Mucosa of descending colon (tissue), 3 donors: ENCODE results near the gene LIMK2. TPM values are rescaled to one million over a fixed set of nuclear protein-coding genes. Genes with fewer than 3 reads are reported as not detected.

ENCODE experiments used
- ATAC-seq: fragments of 200-7000 bp; cut with Tn5 transposase; one replicate; pipeline ENCODE4 v1.9.1; 2020; ENCODE audit warnings: mild to moderate bottlenecking, moderate library complexity
- DNase-seq, 3 donors: peaks; one replicate each; pipeline ENCODE4 v3.0.0-alpha.2; 2020
- H3K36me3 ChIP-seq: fragments of 200-600 bp; one replicate; pipeline ENCODE4 v1.8.0; 2021; ENCODE audit warnings: low read depth, mild to moderate bottlenecking
- H3K4me1 ChIP-seq: fragments of 200-600 bp; one replicate; pipeline ENCODE4 v1.8.0; 2021; ENCODE audit warnings: low read depth, mild to moderate bottlenecking
- H3K4me3 ChIP-seq: fragments of 200-600 bp; one replicate; pipeline ENCODE4 v1.8.0; 2021; ENCODE audit warnings: mild to moderate bottlenecking
- H3K9me3 ChIP-seq: fragments of 200-600 bp; one replicate; pipeline ENCODE4 v1.8.0; 2021; ENCODE audit warnings: mild to moderate bottlenecking
- intact Hi-C, 2 donors: fragments of 100-400 bp; cut with DNase I in 1 of 2; cut with micrococcal nuclease in 1 of 2; formaldehyde crosslinking; loops; one replicate each; pipeline versions ENCODE4 v1.11.0 to v1.11.1; 2022; cut with DNase I, micrococcal nuclease
- total RNA-seq, 3 donors: library from RNA; stranded (reverse); fragmentation: NEBNext Ultra II Directional in 2 of 3; extraction: Animal tissue kit (Norgen Biotek cat#: 25700) in 2 of 3; gene quantifications; one replicate each; pipeline versions ENCODE4 v1.2.1 to v1.2.4, GENCODE V29; 2021 to 2023
- TF ChIP-seq, protein P1 (sequence below): fragments of 200-600 bp; IDR thresholded peaks from one replicate; pipeline ENCODE4 v1.8.0; 2022; ENCODE audit warnings: antibody characterized with exemption, mild to moderate bottlenecking
- donor health status: DM: no; HTN: no; CAD: no; lungs with moderate emphysema.
- donor health status: DM: no; HTN: no; CAD: no.
- donor health status: DM: no; HTN: yes; CAD: no.

The LIMK2 gene
- total RNA-seq, 3 donors from 2014 or later, result 76.7 to 137 (median 120) TPM

DNA sequence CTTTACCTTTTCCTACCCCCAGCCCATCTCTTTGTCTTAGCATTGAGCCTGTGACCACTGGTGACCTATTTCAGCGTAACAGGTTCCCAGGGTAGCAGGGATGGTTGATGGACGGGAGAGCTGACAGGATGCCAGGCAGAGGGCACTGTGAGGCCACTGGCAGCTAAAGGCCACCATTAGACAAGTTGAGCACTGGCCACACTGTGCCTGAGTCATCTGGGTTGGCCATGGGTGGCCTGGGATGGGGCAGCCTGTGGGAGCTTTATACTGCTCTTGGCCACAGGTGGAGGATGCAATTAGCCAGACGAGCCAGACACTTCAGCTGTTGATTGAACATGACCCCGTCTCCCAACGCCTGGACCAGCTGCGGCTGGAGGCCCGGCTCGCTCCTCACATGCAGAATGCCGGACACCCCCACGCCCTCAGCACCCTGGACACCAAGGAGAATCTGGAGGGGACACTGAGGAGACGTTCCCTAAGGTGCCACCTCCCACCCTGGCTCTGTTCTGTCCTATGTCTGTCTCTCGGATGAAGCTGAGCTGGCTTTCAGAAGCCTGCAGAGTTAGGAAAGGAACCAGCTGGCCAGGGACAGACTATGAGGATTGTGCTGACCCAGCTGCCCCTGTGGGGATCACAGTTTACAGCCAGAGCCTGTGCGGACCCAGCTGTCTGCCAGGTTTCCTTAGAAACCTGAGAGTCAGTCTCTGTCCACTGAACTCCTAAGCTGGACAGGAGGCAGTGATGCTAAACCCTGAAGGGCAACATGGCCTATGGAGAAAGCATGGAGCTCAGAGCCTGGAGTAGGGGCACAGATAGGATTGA is 50.4 kb downstream of the LIMK2 start:
- DNase-seq (peak in 1 of 3 donors; percentile 21), ATAC-seq (peak; percentile 17)
- Histone ChIP-seq H3K4me1 (no peaks in the 10 kb centered on the region), H3K4me3 (no peak overlapping the region), H3K9me3 (no peaks in the 10 kb centered on the region), H3K36me3 (no peaks in the 10 kb centered on the region)
- intact Hi-C loops, result no loop called here
- TF ChIP-seq, protein P1, sequence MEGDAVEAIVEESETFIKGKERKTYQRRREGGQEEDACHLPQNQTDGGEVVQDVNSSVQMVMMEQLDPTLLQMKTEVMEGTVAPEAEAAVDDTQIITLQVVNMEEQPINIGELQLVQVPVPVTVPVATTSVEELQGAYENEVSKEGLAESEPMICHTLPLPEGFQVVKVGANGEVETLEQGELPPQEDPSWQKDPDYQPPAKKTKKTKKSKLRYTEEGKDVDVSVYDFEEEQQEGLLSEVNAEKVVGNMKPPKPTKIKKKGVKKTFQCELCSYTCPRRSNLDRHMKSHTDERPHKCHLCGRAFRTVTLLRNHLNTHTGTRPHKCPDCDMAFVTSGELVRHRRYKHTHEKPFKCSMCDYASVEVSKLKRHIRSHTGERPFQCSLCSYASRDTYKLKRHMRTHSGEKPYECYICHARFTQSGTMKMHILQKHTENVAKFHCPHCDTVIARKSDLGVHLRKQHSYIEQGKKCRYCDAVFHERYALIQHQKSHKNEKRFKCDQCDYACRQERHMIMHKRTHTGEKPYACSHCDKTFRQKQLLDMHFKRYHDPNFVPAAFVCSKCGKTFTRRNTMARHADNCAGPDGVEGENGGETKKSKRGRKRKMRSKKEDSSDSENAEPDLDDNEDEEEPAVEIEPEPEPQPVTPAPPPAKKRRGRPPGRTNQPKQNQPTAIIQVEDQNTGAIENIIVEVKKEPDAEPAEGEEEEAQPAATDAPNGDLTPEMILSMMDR, result no peak

DNA sequence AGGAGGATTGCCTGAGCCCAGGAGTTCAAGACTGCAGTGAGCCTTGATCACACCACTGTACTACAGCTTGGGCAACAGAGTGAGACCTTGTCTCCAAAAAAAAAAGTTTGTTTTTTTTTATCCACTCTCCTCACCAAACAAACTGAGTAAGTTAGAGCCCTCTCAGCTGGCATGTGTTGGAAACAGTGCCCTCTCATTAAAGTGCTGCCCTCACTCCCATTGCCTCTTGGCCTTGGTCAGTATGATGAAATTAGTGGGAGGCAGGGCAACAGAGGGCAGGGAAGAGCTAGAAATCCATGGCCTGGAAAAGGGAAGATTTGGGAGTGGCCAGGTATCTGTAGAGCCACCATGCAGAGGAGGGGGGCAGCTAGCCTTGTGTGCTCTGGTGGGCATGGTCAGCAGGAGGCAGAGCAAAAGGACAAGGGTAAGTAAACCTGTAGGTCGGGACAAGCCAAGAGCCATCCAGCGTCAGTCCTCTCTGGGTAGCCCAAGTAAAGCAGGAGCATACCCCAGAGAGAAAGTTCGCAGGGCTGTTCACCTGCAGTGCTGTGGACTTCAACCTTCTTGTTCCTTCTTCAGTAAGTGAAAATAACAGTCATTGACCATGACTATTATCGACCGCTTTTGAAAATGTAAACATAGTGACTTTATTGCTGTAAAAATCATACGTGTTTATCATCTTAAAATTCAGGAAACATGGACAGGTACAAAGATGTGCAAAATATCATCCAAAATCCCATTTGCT is 52.0 kb downstream of the LIMK2 start:
- ATAC-seq (no peak), DNase-seq (peak in 1 of 3 donors; percentile 3)
- H3K4me3 ChIP-seq, result no peak overlapping the region
- TF ChIP-seq, protein P1, result no peak
- H3K9me3 ChIP-seq, result no peaks in the 10 kb centered on the region
- intact Hi-C loops, result no loop called here
- H3K4me1 ChIP-seq, result no peaks in the 10 kb centered on the region
- H3K36me3 ChIP-seq, result no peaks in the 10 kb centered on the region

DNA sequence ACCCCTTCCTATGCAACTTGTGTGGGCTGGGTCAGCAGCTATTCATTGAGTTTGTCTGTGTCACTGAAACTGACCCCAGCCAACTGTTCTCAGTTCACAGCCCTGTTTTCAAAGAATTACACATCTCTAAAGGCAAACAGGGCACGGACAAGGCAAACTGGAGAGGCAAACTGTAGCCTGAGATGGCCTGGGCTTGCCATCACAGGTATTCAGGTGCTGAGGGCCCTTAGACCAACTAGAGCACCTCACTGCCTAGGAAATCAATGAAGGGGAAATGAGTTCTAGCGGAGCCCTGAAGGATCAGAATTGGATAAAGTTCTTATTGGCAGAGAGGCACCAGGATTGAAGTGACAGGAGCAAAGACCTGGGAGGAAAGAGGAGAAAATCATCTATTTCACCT is 56.2 kb downstream of the LIMK2 start:
- ATAC-seq (no peak), DNase-seq (peak in 1 of 3 donors; percentile 0)
- no peaks in the 10 kb centered on the region for H3K4me1 ChIP-seq
- no peaks in the 10 kb centered on the region for H3K9me3 ChIP-seq
- no peak overlapping the region for H3K4me3 ChIP-seq
- H3K36me3 ChIP-seq, result peaks cover 4% of the 10 kb centered on the region
- TF ChIP-seq, protein P1, result no peak
- intact Hi-C loops, result no loop called here

DNA sequence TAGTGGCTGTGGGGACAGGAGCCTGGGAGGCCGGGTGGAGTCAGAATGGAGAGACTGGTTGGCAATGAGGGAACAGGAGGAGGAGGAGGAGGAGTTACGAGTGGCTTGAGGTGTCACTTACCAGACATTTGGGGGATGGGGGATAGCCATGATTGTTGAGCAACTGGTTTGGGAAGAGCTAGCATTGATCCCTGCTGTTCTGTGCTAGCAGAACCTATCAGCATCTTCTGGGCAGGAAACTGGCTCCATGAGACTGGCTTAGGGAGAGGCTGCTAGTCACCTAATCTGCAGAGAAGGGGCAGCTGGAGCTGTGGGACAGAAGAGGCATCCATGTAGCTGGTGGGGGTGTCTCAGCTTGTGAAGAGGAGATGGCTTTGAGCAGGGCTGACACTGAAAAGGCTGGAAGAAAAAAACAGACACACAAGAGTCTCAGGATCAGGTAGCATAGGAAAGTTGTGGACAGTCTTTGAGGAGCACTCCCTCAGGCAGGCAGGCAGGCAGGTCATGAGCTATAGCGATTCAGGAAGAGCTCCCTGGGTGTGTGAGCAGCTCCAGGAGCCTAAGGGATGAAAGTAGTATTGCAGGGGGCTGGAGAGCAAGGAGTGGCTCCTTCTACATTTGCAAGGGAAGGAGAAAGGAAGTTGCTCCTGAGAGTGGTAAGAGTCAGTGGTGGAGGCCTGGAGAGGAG is 57.9 kb downstream of the LIMK2 start:
- ATAC-seq (no peak), DNase-seq (peak in 1 of 3 donors; percentile 6)
- H3K9me3 ChIP-seq, result no peaks in the 10 kb centered on the region
- TF ChIP-seq, protein P1, result no peak
- peaks cover 8% of the 10 kb centered on the region for H3K36me3 ChIP-seq
- H3K4me1 ChIP-seq, result no peaks in the 10 kb centered on the region
- H3K4me3 ChIP-seq, result no peak overlapping the region
- intact Hi-C loops, result no loop called here

DNA sequence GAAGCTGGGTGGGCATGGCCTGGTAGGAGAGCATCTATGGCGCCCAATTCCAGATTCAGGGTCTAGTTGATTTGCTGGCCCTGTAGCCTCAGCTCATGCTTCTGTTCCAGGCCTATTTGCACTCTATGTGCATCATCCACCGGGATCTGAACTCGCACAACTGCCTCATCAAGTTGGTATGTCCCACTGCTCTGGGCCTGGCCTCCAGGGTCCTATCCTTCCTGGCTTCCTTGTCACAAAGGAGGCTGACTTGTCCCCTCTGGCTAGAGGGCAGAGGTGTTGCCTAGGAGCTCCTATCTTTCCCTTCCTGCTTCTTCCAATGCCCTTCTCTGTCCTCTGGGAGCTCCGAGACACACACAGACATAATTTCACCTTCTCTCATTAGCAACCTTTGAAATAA is 58.9 kb downstream of the LIMK2 start:
- TF ChIP-seq, protein P1, result no peak
- Histone ChIP-seq H3K4me1 (no peaks in the 10 kb centered on the region), H3K4me3 (no peak overlapping the region), H3K9me3 (no peaks in the 10 kb centered on the region), H3K36me3 (peaks cover 12% of the 10 kb centered on the region)
- DNase-seq (peak in 1 of 3 donors; percentile 22), ATAC-seq (no peak)
- intact Hi-C loops, result no loop called here
